Daoy (cell line): Measurements from ENCODE around the gene FZR1. TPM values are rescaled to one million over a fixed set of nuclear protein-coding genes. Genes with fewer than 3 reads are reported as not detected.
"Not testable (repeated sequence)": the region's sequence is repeated elsewhere in the genome, so short reads cannot be mapped to it uniquely, and the experiment has no call there.

Experiments
- DNase-seq: peaks from one replicate; pipeline ENCODE4 v3.0.0-alpha.2; 2015; ENCODE audit warnings: low read depth
- total RNA-seq: library from RNA; depleted of rRNA; stranded (reverse); fragments of >200 nt; shearing (Covaris generic); gene quantifications from 2 replicates; pipeline ENCODE4 v1.2.3, GENCODE V29; 2014

The FZR1 gene
- total RNA-seq, 1 experiment from 2014 or later, result 43.7 TPM

DNA sequence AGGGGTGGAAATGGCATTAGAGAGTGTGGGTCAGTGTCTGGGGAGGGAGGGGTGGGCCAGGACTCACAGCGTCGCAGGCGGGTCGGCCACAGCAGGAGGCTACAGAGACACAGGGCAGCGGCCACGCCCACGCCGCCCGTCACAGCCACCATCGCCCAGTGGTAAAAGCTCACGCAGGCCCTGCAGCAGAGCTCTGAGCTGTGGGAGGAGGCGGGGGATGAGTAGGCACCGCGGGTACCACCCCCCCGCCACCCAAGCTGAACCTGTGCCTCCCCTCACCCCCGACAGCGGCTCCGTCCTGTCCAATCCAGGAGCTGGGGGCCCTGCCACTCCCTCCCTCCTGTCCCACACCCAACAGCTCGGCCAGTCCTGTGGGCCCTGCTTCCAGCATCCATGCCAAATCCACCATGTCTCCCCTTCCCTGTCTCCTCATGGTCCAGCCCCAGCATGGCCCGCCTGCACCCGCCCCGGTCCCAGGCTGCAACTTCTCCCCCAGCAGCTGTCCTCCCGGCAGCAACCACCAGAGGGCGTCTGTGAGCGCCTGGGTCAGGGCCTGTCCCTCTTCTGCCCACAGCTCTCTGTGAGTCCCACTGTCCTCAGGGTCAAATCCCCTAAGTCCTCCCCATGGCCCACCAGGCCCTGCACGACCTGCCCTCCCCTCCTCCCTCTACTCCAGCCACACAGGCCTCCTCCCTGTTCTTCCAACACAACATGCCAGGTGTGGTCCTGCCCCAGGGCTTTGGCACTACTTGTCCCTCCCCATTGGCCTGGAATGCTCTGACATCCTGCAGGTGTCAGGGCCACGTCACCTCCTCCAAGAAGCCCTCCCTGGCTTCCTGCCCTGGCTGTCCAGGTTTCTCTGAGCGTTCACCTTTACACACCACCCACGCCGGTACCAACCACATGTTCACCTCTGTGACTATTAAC is 38.9 kb downstream of the FZR1 start:
- DNase-seq, result peak; percentile 69

DNA sequence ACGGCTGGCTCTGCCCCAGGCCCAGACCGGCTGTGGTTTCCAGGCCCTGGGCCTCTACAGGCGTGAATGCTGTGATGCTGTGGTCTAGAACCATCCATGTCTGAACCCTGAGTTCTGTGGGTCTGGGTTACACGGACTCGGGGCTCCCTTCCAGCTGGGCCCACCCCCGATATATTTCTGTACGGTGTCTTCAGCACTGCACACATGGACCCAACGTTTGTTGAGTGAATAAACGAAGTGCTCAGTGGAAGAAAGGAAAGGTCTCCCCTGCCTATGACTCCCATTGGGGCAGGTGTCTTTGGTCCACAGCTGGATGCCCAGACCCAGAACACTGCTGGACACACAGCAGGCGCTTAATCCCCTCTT is 39.5 kb downstream of the FZR1 start:
- no peak for DNase-seq

DNA sequence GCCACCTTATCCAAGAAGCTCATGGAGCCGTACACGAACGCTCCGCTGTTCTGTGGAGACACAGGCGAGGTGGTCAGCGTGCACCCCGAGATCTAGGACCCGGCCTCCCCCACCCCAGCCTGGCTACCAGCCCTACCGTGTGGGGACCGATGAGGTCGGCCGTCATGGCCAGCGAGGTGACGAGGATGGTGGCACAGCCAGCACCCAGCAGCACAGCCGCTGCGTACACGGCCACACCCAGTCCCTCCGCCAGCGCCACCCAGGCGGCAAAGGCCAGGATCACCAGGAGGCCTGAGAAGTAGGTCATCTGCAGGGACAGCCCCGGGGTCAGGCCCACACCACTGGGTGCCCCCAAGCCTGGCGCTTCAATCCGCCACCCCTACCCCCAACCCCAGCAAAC is 40.0 kb downstream of the FZR1 start:
- DNase-seq, result no peak

DNA sequence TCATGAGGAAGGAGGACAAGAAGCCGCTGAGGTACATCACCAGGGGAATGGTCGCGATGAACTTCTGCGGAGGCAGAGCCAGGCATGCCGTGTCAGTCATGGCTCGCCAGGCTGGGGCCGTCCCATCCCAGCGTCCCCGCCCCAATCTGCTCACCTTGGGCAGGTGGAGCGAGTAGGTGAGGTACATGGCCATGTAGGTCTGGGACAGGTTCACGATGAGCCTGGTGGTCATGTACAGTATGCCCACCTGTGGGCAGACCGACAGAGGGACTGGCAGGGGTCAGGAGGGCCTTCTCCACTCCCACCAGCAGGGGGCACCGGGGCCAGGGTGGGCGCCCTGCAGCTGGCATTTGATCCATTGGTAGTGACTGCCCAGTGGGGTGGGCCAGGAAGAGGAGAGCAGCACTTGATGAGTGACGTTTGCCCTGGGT is 41.2 kb downstream of the FZR1 start:
- no peak for DNase-seq

DNA sequence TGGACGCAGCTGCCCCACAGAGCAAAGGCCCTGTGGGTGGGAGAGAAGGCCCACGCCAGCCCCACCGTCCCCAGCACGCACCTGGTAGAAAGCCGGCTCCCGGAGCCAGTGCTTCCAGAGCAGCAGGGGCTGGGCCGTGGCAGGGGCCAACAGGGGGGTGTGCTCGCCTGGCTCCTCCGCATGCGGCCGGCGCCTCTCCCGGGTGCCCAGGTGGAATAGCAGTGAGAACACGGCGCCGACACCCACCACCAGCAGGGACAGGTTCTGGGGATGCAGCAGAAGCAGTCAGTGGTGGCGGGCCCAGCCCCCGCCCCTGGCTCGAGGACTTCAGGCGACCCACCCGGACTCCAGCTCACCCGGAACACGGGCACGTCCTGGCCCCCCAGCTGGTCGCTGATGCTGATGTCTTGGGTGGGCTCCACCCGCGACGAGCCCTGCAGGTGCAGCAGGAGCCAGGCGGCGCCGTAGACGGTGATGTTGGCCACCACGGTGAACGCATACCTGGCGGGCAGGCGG is 41.7 kb downstream of the FZR1 start:
- no peak for DNase-seq

DNA sequence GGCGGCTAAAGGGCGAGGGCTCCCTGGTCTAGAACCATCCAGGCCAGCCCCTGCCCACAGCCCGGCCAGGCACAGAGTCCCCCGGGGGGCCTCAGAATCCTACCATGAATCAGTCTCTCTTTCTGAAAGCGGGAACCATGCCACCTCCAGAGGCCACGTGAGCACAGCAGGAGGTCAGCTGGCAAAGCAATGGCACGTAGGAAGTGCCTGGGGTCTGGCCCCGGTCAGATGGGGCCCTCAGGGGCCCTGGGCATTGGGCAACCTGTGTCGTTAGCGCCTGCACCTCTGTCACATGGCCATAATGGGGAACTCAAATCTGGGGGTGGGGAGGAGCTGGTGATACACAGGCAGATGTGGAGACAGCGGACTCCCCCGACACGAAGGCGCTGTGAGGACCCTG is 42.5 kb downstream of the FZR1 start:
- DNase-seq, result no peak

DNA sequence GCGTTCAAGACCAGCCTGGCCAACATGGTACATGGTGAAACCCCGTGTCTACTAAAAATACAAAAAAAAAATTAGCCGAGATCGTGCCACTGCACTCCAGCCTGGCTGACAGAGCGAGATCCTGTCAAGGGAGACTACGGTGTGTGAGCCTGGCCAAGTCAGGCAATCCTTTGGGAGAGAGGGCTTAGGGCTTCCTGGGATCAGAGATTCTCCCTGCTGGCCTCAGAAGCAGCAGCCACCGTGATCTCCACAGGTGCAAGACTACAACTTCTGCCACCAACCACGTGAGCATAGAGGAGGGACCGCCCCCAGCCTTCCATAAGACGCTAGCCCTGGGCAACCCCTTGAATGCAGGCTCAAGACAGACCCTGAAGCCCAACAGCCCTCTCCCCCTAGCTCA is 43.7 kb downstream of the FZR1 start:
- no peak for DNase-seq

DNA sequence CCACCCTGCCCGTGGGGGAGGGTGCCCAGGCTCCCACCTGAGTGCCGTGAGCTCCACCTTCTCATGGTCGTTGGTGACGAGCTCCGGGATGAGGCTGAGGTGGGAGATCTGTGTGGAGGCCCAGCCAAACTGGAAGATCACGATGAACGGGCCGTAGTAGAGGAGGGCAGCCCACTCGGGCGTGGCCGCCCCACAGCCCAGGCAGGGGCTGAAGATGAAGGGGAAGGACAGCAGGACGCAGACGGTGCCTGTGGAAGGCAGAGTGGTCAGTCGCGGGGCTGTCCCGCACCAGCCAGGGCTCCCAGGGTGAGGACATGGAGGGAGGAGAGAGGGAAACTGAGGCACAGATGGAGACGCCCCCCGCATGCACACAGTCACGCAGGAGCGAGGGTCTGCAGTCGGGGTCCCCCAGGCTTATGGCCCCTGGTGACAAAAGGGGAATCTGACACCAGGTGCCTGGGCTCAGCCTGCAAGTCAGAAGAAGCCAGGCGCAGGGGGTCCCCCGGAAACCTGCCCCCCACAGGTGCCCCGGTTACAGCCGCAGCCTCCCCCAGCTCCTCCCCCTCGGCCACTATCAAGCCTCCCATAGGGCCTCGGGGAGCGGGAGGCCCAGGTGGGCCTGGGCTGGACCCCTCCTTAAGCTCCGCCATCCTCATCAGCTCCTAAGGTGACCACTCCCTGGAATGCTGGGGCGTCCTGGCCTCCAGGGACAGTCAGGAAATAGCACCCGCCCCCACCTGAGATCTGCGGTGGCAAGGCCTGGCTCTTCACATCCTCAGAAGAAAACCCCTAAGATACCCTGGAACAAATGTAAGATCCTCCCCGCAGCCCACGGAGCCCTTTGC is 45.1 kb downstream of the FZR1 start:
- DNase-seq, result peak; percentile 3

DNA sequence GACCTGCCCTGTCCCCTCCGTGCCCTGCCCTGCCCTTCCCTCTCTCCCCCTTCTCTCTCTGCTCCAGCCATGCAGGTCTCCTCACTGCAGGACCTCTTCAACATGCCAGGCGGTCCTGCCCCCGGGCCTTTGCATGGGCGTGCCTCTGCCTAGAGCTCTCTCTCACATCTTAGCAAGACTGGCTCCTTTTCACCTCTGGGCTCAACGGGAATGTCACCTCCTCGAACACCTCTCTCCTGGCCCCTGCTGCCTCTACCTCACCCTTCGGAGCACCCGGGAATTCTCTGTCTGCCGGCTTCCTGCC is 45.6 kb downstream of the FZR1 start:
- DNase-seq, result peak; percentile 5

DNA sequence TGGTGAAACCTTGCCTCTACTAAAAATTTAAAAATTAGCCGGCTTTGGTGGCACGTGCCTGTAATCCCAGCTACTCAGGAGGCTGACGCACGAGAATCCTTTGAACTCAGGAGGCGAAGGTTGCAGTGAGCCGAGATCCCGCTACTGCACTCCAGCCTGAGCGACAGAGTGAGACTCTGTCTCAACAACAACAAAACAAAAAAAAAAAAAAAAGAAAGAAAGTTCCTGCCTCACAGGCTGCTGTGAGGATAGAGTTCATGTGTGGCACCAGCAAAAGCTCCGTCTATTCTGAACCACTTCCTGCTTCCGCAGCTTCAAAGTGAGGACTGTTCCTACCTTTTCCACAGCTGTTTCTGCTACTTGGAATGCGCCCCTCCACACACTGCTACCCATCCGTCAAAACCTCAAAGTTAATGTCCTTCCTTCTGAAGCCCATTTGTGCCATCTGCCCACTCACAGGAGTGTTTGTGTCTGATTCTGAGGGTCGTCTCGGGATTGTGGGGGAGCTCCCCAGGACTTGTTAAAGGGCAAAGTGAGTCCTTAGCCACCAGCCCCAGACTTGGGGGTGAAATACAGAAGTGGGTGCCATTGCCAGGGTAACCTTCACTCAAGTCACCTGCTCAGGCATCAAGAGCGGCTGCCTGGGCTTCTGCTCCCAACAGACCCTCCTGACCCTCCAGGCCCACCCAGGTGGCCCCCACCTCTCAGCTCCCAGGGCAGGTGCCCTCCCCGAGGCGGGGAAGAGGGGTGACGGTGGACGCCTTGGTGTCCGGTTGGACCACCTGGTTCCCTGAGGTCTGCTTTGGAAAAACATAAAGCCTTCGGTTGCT is 48.4 kb downstream of the FZR1 start:
- no peak for DNase-seq

DNA sequence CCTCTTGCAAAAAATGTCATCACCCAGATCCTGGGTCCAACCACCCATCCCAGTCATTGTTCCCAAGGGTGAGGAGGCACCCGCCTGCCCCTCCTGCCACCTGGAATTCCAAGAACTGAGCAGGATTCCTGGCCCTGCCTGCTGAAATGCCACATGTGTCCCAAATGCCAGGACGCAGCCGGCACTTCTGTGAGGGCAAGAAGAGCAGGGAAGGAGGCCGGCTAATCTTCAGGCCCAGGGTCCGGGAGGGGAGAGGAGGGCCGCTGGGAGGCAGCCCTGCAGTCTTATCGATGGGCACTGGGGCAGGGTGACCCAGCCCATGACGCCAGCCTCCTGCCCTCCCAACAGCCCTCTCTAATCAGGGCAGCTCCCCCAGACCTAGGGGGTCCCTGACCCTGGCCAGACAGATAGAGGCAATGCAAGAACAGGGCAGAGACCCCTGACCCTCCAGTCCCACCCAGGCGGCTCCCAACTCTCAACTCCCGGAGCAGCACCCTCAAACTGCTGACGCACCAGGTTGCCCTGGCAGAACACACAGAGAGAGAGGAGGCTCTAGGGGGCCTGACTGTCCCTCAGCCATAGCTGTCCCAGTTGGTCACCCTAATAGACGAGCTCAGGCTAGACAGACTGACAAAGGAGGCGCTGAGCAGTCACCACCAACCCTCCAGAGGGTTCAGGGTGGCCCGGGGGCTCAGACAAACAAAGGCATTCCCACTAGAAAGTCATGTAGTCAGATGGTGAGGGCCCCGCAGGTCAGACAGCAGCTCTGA is 49.7 kb downstream of the FZR1 start:
- DNase-seq, result no peak

DNA sequence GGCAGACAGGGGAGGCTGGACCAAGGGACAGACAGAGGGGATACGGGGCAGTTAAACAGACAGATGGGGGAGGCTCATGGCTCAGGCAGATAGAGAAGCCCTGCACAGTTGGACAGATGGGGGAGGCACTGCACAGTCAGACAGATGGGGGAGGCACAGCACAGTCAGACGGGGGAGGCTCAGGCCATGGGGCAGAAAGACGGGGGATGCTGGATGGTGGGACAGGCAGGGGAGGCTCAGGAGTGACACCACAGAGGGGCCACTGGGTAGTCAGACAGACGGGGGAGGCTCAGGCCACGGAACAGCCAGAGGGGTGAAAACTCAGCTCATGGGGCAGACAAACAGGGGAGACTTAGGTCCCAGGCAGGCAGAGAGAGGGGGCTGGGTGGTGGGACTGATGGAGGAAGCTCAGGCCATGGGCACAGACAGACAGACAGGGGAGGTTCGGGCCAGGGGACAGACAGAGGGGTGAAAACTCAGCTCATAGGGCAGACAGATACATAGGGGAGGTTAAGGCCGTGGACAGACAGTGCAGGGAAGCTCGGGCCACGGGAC is 50.4 kb downstream of the FZR1 start:
- no peak for DNase-seq

DNA sequence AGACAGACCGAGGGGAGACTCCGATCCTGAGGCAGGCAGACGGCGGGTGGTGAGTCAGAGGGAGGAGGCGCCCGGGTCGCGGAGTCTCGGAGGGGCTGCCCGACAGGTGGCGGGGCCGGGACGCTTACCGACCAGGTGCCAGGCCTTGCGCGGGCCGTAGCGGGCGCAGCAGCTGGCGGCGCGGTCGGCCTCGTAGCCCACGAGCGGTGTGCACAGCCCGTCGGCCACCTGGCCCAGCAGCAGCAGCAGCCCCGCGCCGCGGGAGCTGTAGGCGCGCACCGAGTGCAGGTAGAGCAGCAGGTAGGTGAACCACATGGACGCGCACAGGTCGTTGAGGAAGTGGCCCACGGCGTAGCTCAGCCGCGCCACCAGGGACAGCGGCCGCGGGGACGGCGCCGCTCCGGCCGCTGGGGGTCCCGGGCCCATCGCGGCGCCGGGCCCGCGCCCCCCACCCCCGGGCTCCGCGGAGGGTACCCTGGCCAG is 50.9 kb downstream of the FZR1 start:
- DNase-seq, result peak; percentile 76

DNA sequence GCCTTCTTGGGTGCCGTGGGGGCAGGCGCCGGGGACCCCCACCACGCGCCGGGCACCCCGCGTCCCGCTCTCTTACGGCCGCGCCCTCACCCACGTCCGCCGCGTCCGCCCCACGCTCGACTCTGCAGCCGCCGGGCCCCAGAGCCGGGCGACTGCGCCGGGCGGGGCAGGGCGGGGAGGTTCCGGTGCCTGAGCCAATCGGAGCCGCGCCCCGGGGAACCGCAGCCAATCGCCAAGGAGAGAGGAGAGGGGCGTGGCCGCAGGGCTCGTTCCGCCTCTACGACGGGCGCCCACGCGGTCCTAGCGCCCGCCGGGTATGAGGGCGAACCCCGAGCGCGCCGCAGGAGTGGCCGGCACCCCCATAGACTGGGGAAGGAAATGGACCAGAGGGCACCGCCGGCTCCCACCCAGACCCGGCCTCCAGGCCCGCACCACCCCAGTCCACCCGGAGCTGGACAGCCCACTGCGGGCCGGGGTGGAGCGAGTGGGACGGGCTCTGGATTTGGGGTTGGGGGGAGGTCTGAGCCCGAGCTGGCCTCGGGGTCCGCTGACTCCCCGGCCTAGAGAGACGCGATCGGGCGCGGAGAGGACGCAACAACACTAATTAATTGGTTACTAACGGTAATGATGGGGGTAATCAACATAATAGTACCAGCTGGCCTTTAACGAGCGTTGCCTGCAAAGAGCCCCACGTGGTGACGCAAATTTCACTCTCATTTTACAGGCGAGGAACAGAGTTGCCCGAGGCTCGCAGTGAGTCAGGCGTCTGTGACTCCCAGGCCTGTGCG is 51.5 kb downstream of the FZR1 start, which contains the start of gene MFSD12:
Gene MFSD12 (minus strand): TSS at position 126 of the 788 bp plus-strand sequence. CDS start 183 bp downstream, outside the sequence.
- peak; percentile 98 for DNase-seq

DNA sequence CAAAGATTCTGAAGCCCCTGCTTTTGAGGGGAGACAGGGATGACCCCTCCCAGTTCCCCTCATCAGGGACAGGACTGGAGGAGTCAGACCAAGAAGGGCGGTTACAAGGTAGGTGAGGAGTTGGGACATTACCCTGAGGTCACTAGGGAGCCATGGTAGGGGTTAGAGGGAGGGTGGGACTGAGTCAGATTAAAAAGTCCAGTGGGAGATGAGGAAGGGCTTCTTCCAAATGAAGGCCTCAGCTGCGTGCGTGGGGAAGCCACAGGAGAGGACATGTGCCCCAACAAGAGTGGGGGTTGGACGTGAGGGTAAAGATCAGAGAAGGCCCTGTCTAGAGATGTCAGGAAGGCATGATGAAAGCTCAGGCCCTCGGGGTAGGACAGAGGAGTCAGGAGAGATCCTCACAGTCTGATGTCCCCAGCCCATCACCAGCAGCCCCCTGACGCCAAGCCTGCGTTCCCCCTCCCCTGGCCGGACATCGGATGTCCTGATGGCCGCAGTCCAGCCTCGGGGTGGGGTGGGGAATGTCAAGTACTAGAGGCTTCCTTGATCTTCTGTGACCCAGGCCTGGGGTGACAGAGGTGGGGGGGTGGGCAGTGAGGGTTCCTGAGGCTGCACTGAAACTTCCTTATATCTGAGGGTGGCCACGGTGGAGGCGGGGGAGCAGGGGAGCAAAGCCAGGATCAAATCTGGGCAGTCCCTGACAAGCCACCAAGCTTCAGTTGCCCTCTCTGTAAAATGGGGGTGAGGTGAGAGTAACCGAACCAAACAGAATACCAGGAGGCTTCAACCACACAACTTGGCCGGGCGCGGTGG is 57.8 kb downstream of the FZR1 start:
- DNase-seq, result no peak

DNA sequence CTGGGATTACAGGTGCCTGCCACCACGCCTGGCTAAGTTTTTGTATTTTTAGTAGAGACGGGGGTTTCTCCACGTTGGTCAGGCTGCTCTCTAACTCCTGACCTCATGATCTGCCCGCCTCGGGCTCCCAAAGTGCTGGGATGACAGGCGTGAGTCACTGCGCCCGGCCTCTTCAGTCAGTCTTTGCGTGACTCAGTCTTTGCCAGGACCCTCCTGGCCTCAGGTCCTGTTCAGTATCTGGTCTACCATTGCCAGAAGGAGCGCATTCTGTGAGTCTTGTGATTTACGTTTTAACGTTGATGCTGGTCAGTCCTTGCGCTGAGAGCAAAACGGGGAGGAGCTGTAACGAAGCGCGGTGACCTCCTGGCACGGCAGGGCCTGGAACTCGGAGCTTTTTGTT is 59.0 kb downstream of the FZR1 start:
- peak; percentile 92 for DNase-seq

DNA sequence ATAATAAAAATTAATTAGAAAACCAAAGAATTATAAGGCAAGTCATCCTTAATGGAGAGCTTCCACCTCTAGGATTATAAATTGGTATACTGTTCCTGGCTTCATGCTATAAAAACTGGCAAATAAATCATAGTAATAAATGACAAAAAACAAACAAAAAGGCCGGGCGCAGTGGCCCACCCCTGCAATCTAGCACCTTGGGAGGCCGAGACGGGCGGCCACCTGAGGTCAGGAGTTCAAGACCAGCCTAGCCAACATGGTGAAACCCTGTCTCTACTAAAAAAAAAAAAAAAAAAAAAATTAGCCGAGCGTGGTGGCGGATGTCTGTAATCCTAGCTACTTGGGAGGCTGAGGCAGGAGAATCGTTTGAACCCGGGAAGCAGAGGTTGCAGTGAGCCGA is 63.9 kb downstream of the FZR1 start:
- not testable (repeated sequence) for DNase-seq

DNA sequence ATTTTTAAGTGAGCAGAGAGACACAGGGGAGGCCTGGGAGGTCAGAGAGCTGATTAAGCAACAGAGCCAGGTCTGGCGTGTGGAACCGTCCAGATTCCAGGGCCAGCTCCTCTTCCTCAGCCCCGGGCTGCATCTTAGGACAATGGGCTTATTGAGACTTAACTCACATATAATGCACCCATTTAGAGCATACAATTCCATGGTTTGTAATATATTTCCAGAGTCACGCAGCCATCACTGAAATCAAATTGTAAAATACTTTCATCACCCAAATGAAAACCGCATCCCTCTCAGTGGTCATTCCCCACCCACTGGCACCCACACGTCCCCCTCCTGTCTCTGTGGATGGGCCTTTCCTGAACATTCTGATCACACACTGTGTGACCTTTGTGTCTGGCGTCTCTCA is 64.5 kb downstream of the FZR1 start:
- no peak for DNase-seq
